GM12878 (cell line): ENCODE data around the gene STRA8. TPM values are rescaled to one million over a fixed set of nuclear protein-coding genes. Genes with fewer than 3 reads are reported as not detected.

Experiments
- BMI1 ChIP-seq: fragments of 450-650 bp; IDR thresholded peaks from 2 replicates; pipeline ENCODE4 v1.6.1; 2016; ENCODE audit warnings: mild to moderate bottlenecking, moderate library complexity, borderline replicate concordance
- CBX3 ChIP-seq: fragments of 200-600 bp; sonication (generic); IDR thresholded peaks from 2 replicates; pipeline ENCODE4 v1.6.1; 2016; ENCODE audit warnings: low read depth, borderline replicate concordance
- CHD1 ChIP-seq: IDR thresholded peaks from 2 replicates; pipeline ENCODE4 v1.6.1; 2012; ENCODE audit warnings: low read depth, low read length, improper control_type of control experiment
- CREM ChIP-seq: IDR thresholded peaks from 2 replicates; pipeline ENCODE4 v1.6.1; 2014; ENCODE audit warnings: antibody characterized with exemption, low read depth
- ESRRA ChIP-seq: IDR thresholded peaks from 2 replicates; pipeline ENCODE4 v1.6.1; 2012; ENCODE audit warnings: mild to moderate bottlenecking, low read length, improper control_type of control experiment
- FOXM1 ChIP-seq: IDR thresholded peaks from 2 replicates; pipeline ENCODE4 v1.6.1; 2012; ENCODE audit warnings: low read depth, mild to moderate bottlenecking, inconsistent platforms, low read length, moderate library complexity
- HDAC2 ChIP-seq: fragments of 200-600 bp; sonication (generic); IDR thresholded peaks from 2 replicates; pipeline ENCODE4 v1.6.1; 2017
- HDGF ChIP-seq: fragments of 450-650 bp; IDR thresholded peaks from 2 replicates; pipeline ENCODE4 v1.6.1; 2016; ENCODE audit warnings: antibody characterized with exemption
- KLF5 ChIP-seq: fragments of 450-650 bp; IDR thresholded peaks from 2 replicates; pipeline ENCODE4 v1.6.1; 2014; ENCODE audit warnings: mild to moderate bottlenecking; ENCODE audit not compliant: partially characterized antibody
- MYC ChIP-seq: IDR thresholded peaks from 2 replicates; pipeline ENCODE4 v1.6.1; 2011; ENCODE audit warnings: mild to moderate bottlenecking, low read length, moderate library complexity, inconsistent platforms; ENCODE audit not compliant: insufficient read depth, insufficient replicate concordance, insufficient read length, severe bottlenecking
- NBN ChIP-seq: fragments of 450-650 bp; IDR thresholded peaks from 2 replicates; pipeline ENCODE4 v1.6.1; 2016
- NRF1 ChIP-seq: conservative IDR thresholded peaks from 2 replicates; pipeline ENCODE4 v1.6.1; 2011; ENCODE audit warnings: mild to moderate bottlenecking, low read depth, low read length, improper control_type of control experiment
- PAX5 ChIP-seq: IDR thresholded peaks from 2 replicates; pipeline ENCODE4 v1.6.1; 2011; ENCODE audit warnings: low read depth, low read length, borderline replicate concordance
- PML ChIP-seq: IDR thresholded peaks from 2 replicates; pipeline ENCODE4 v1.6.1; 2012; ENCODE audit warnings: low read length, inconsistent platforms
- POU2F2 ChIP-seq: IDR thresholded peaks from 3 replicates; pipeline ENCODE4 v1.6.1; 2011; ENCODE audit warnings: low read depth, mild to moderate bottlenecking, low read length, borderline replicate concordance
- TARDBP ChIP-seq: IDR thresholded peaks from 2 replicates; pipeline ENCODE4 v1.6.1; 2016; ENCODE audit warnings: borderline replicate concordance
- TCF7 ChIP-seq: IDR thresholded peaks from 2 replicates; pipeline ENCODE4 v1.6.1; 2014; ENCODE audit warnings: antibody characterized with exemption, borderline replicate concordance
- YY1 ChIP-seq: IDR thresholded peaks from 2 replicates; pipeline ENCODE4 v1.6.1; 2011; ENCODE audit warnings: low read depth, mild to moderate bottlenecking, low read length
- ZNF207 ChIP-seq: fragments of 450-650 bp; IDR thresholded peaks from 2 replicates; pipeline ENCODE4 v1.6.1; 2014; ENCODE audit warnings: antibody characterized with exemption, mild to moderate bottlenecking, borderline replicate concordance
- ZNF24 ChIP-seq: fragments of 450-650 bp; IDR thresholded peaks from 2 replicates; pipeline ENCODE4 v1.6.1; 2017; ENCODE audit warnings: antibody characterized with exemption, mild to moderate bottlenecking
- ZNF622 ChIP-seq: fragments of 450-650 bp; IDR thresholded peaks from 2 replicates; pipeline ENCODE4 v1.6.1; 2017; ENCODE audit warnings: mild to moderate bottlenecking, inconsistent platforms
- polyA plus RNA-seq, 11 experiments: library from polyadenylated mRNA; depleted of rRNA in 4 of 11; unstranded in 6 of 11; stranded (reverse) in 5 of 11; fragments of >200 nt; fragmentation: Nextera tagmentation in 4 of 11; fragmentation: Illumina TruSeq in 1 of 11; extraction: Ambion mirVana in 4 of 11; extraction: Trizol in 1 of 11; gene quantifications; 1 replicate in 1 of 11; 2 replicates in 10 of 11; pipeline versions ENCODE4 v1.2.1 to v1.2.3, GENCODE V29; 2011 to 2016; ENCODE audit warnings: inconsistent platforms in 2 of 11, missing spikeins in 2 of 11, low read depth in 1 of 11
- total RNA-seq, 4 experiments: library from RNA; depleted of rRNA in 3 of 4; stranded (reverse); fragments of >200 nt in 3 of 4; fragmentation: Illumina TruSeq in 1 of 4; extraction: Trizol in 1 of 4; gene quantifications; 2 replicates each; pipeline versions ENCODE4 v1.2.1 to v1.2.3, GENCODE V29; 2013 to 2021
- TF ChIP-seq, protein P1 (sequence below): fragments of 450-650 bp; IDR thresholded peaks from 2 replicates; pipeline ENCODE4 v1.6.1; 2017; ENCODE audit warnings: mild to moderate bottlenecking, low read depth, inconsistent platforms; ENCODE audit not compliant: poor library complexity, severe bottlenecking
- TF ChIP-seq, protein P2 (sequence below): IDR thresholded peaks from 2 replicates; pipeline ENCODE4 v1.6.1; 2011; ENCODE audit warnings: borderline replicate concordance, low read depth, mild to moderate bottlenecking, moderate library complexity, low read length; ENCODE audit not compliant: insufficient read depth, poor library complexity, severe bottlenecking
- TF ChIP-seq, protein P3 (sequence below), 3 experiments: IDR thresholded peaks in 2 of 3; conservative IDR thresholded peaks in 1 of 3; 2 replicates each; pipeline ENCODE4 v1.5.1; 2011; ENCODE audit warnings: low read depth in 3 of 3, low read length in 3 of 3, mild to moderate bottlenecking in 3 of 3, control low read depth in 2 of 3, moderate library complexity in 2 of 3, inconsistent platforms in 1 of 3, mixed read lengths in 1 of 3; ENCODE audit not compliant: control insufficient read depth in 2 of 3, insufficient read depth in 1 of 3; ENCODE audit errors: extremely low read depth in 1 of 3

Gene STRA8
- total and polyA plus RNA-seq, 10 of the 15 experiments (the other 5 are each of a cell fraction or from before 2014, with no cell fraction given): 0.15 TPM; not detected in 9

DNA sequence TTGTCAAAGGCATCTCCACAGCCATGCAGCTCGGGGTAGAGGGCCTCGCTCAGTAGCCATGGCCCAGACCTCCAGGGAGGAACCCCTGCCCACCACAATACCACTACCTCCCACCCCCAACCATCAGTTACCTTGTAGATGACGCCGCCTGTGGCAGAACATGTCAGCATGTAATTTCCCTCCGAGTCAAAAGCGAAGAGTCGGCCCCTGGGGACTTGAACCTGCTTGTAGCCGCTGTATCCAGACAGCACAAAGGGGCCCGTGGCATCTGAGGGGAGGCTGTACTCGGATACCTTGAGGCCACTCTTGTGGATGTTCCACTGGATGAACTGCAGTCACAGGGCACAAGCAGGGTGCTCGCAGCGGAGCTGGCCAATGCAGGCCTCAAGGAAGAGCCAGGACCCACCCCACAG lies 46.8 kb upstream of the STRA8 start (continued):
- TF ChIP-seq KLF5 (peak; percentile 88), ZNF622 (no peak), CHD1 (no peak), ZNF24 (0 out of 2 replicates have a peak, but pooled peaks have one; percentile 32), MYC (no peak), HDGF (0 out of 2 replicates have a peak, but pooled peaks have one; percentile 49), PML (peak; percentile 50; the same call in 1 of the 2 replicates), HDAC2 (no peak), POU2F2 (peak; percentile 88; the same call in 2 of the 3 replicates), TCF7 (peak; percentile 81), YY1 (0 out of 2 replicates have a peak, but pooled peaks have one; percentile 64), NRF1 (no peak), CREM (peak; percentile 96), NBN (peak; percentile 97), PAX5 (peak; percentile 96), FOXM1 (peak; percentile 85; the same call in 1 of the 2 replicates), ZNF207 (peak; percentile 74; the same call in 1 of the 2 replicates), BMI1 (peak; percentile 67; the same call in 1 of the 2 replicates), CBX3 (no peak), TARDBP (peak; percentile 59; the same call in 1 of the 2 replicates), ESRRA (no peak)
- TF ChIP-seq, protein P1, sequence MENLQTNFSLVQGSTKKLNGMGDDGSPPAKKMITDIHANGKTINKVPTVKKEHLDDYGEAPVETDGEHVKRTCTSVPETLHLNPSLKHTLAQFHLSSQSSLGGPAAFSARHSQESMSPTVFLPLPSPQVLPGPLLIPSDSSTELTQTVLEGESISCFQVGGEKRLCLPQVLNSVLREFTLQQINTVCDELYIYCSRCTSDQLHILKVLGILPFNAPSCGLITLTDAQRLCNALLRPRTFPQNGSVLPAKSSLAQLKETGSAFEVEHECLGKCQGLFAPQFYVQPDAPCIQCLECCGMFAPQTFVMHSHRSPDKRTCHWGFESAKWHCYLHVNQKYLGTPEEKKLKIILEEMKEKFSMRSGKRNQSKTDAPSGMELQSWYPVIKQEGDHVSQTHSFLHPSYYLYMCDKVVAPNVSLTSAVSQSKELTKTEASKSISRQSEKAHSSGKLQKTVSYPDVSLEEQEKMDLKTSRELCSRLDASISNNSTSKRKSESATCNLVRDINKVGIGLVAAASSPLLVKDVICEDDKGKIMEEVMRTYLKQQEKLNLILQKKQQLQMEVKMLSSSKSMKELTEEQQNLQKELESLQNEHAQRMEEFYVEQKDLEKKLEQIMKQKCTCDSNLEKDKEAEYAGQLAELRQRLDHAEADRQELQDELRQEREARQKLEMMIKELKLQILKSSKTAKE: peak; percentile 96
- TF ChIP-seq, protein P2, sequence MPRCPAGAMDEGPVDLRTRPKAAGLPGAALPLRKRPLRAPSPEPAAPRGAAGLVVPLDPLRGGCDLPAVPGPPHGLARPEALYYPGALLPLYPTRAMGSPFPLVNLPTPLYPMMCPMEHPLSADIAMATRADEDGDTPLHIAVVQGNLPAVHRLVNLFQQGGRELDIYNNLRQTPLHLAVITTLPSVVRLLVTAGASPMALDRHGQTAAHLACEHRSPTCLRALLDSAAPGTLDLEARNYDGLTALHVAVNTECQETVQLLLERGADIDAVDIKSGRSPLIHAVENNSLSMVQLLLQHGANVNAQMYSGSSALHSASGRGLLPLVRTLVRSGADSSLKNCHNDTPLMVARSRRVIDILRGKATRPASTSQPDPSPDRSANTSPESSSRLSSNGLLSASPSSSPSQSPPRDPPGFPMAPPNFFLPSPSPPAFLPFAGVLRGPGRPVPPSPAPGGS: peak; percentile 95
- TF ChIP-seq, protein P3, sequence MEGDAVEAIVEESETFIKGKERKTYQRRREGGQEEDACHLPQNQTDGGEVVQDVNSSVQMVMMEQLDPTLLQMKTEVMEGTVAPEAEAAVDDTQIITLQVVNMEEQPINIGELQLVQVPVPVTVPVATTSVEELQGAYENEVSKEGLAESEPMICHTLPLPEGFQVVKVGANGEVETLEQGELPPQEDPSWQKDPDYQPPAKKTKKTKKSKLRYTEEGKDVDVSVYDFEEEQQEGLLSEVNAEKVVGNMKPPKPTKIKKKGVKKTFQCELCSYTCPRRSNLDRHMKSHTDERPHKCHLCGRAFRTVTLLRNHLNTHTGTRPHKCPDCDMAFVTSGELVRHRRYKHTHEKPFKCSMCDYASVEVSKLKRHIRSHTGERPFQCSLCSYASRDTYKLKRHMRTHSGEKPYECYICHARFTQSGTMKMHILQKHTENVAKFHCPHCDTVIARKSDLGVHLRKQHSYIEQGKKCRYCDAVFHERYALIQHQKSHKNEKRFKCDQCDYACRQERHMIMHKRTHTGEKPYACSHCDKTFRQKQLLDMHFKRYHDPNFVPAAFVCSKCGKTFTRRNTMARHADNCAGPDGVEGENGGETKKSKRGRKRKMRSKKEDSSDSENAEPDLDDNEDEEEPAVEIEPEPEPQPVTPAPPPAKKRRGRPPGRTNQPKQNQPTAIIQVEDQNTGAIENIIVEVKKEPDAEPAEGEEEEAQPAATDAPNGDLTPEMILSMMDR (IDR thresholded peaks at IDR 0.05 in 2 of 3, conservative IDR thresholded peaks at IDR 0.05 in 1 of 3; ENCODE audit: control insufficient read depth in 2 of 3, extremely low read depth in 1 of 3, insufficient read depth in 1 of 3, low read depth in 3 of 3, low read length in 3 of 3): peak in 1 of 3 experiments; percentile 24; a peak in 1 of 6 replicates
